ENCODE data around the gene HYAL2. TPM values are rescaled to one million over a fixed set of nuclear protein-coding genes. Genes with fewer than 3 reads are reported as not detected.
A peak's percentile ranks its signal among the peaks of the same experiment; 100 is the strongest.

The HYAL2 gene
- total and polyA plus RNA-seq, 10 of the 15 experiments (the other 5 are each of a cell fraction or from before 2014, with no cell fraction given), result 0.06 to 21.8 (median 12.7) TPM

GRCh38 chr3:50298836-50299637, 23.5 kb downstream of the HYAL2 start, which contains the start of the genes HYAL3 and NAA80 (continued):
- TF ChIP-seq ZBTB11 (CRISPR knock-in tag; IDR thresholded peaks at IDR 0.05), result no peak
- peak; percentile 93 for TF ChIP-seq NBN (IDR thresholded peaks at IDR 0.05)
- peak; percentile 93 for TF ChIP-seq NKRF (conservative IDR thresholded peaks at IDR 0.05)
- TF ChIP-seq HSF1 (IDR thresholded peaks at IDR 0.05; ENCODE audit: low read depth, low read length), result no peak
- no peak for TF ChIP-seq KDM1A (IDR thresholded peaks at IDR 0.05; ENCODE audit: borderline replicate concordance)
- TF ChIP-seq ZNF24 (IDR thresholded peaks at IDR 0.05), result peak; percentile 71; the same call in 1 of the 2 replicates
- no peak for TF ChIP-seq IRF4 (IDR thresholded peaks at IDR 0.05; ENCODE audit: low read depth, low read length)
- TF ChIP-seq NFYB (IDR thresholded peaks at IDR 0.05; ENCODE audit: insufficient read depth, low read depth, low read length), result no peak
- 0 out of 2 replicates have a peak, but pooled peaks have one; percentile 44 for TF ChIP-seq TAF1 (IDR thresholded peaks at IDR 0.05; ENCODE audit: borderline replicate concordance, low read depth, low read length)
- TF ChIP-seq USF1 (IDR thresholded peaks at IDR 0.05; ENCODE audit: borderline replicate concordance, extremely low read length, insufficient read depth, low read depth, low read length), result no peak
- no peak for TF ChIP-seq STAT1 (conservative IDR thresholded peaks at IDR 0.05)
- no peak for TF ChIP-seq ZBED1 (IDR thresholded peaks at IDR 0.05; ENCODE audit: borderline replicate concordance)
- TF ChIP-seq CHD2 (IDR thresholded peaks at IDR 0.05; ENCODE audit: borderline replicate concordance, low read depth, low read length), result no peak
- TF ChIP-seq FOXM1 (IDR thresholded peaks at IDR 0.05; ENCODE audit: low read depth, low read length), result no peak
- no peak for TF ChIP-seq PAX8 (IDR thresholded peaks at IDR 0.05)
- peak; percentile 27; the same call in 1 of the 2 replicates for TF ChIP-seq SMAD5 (IDR thresholded peaks at IDR 0.05; ENCODE audit: low read depth)
- peak; percentile 82 for TF ChIP-seq MAX (IDR thresholded peaks at IDR 0.05; ENCODE audit: low read depth, low read length)
- no peak for TF ChIP-seq RFX5 (IDR thresholded peaks at IDR 0.05; ENCODE audit: low read depth, low read length)
- no peak for TF ChIP-seq TARDBP (IDR thresholded peaks at IDR 0.05; ENCODE audit: borderline replicate concordance)
- TF ChIP-seq GABPA (IDR thresholded peaks at IDR 0.05; ENCODE audit: low read depth), result no peak
- peak; percentile 50 for TF ChIP-seq KLF5 (IDR thresholded peaks at IDR 0.05; ENCODE audit: partially characterized antibody)
- peak; percentile 73; the same call in 1 of the 2 replicates for TF ChIP-seq CREM (IDR thresholded peaks at IDR 0.05; ENCODE audit: low read depth)
- no peak for TF ChIP-seq MEF2A (IDR thresholded peaks at IDR 0.05; ENCODE audit: insufficient read depth, low read depth, low read length)
- TF ChIP-seq TCF12 (IDR thresholded peaks at IDR 0.05; ENCODE audit: low read depth, low read length), result peak; percentile 2; the same call in 1 of the 2 replicates
